Measurements from ENCODE around the gene CDH1. TPM values are rescaled to one million over a fixed set of nuclear protein-coding genes. Genes with fewer than 3 reads are reported as not detected.

The CDH1 gene
- total RNA-seq, 6 donors from 2014 or later: 99.5 to 174 (median 132) TPM

DNA sequence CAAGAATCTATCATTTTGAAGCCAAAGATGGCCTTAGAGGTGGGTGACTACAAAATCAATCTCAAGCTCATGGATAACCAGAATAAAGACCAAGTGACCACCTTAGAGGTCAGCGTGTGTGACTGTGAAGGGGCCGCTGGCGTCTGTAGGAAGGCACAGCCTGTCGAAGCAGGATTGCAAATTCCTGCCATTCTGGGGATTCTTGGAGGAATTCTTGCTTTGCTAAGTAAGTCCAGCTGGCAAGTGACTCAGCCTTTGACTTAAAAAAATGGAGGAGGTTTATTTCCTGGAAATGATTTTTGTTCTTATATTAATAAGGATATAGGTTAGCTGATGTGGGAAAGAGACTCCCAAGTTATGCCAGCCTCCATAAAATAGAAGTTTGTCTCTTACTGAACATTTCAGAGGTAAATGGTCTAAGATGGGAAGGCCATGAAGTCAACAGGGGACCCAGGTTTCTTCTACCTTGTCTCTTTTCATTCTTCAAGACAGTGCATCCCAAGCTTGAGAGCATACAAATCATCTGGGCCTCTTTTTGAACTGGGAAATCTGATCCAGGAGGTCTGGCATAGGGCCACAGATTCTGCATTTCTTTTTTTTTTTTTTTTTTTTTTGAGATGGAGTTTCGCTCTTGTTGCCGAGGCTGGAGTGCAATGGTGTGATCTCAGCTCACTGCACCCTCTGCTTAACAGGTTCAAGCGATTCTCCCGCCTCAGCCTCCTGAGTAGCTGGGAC is 86.5 kb downstream of the CDH1 start:
- Histone ChIP-seq H3K27ac (peak overlapping the region in 1 of 4 donors; percentile 48), H3K27me3 (no peaks in the 10 kb centered on the region), H3K4me3 (no peak overlapping the region), H3K36me3 (peaks cover 0 to 17% (median 3%) of the 10 kb centered on the region in 4 donors), H3K9me3 (no peaks in the 10 kb centered on the region), H3K4me1 (no peaks in the 10 kb centered on the region)
- whole genome bisulfite sequencing, 2 donors: 66 to 80% methylated on average over 6 to 8 of the region's 8 CpGs
- DNase-seq (no peak), ATAC-seq (ENCODE audit: low FRiP score in 2 of 2) (no peak)
- no peak for TF ChIP-seq POLR2A (IDR thresholded peaks at IDR 0.05)
- no peak for TF ChIP-seq CTCF (IDR thresholded peaks at IDR 0.05)
- TF ChIP-seq POLR2AphosphoS5 (IDR thresholded peaks at IDR 0.05): no peak
- no peak for TF ChIP-seq EP300 (IDR thresholded peaks at IDR 0.05)

GRCh38 chr16:68825427-68825826 is 88.3 kb downstream of the CDH1 start:
- Histone ChIP-seq H3K4me3 (no peak overlapping the region), H3K27ac (no peak overlapping the region), H3K36me3 (peaks cover 0 to 17% (median 8%) of the 10 kb centered on the region in 4 donors), H3K27me3 (no peaks in the 10 kb centered on the region), H3K9me3 (no peaks in the 10 kb centered on the region), H3K4me1 (no peaks in the 10 kb centered on the region)
- no peak for ATAC-seq (ENCODE audit: low FRiP score in 2 of 2)
- DNase-seq: no peak
- TF ChIP-seq POLR2A (IDR thresholded peaks at IDR 0.05): no peak
- no peak for TF ChIP-seq POLR2AphosphoS5 (IDR thresholded peaks at IDR 0.05)
- TF ChIP-seq EP300 (IDR thresholded peaks at IDR 0.05): no peak
- TF ChIP-seq CTCF (IDR thresholded peaks at IDR 0.05): no peak

- DNase-seq: no peak
- no peak for ATAC-seq (ENCODE audit: low FRiP score in 2 of 2)
- Histone ChIP-seq H3K27ac (no peak overlapping the region), H3K9me3 (no peaks in the 10 kb centered on the region), H3K4me1 (no peaks in the 10 kb centered on the region), H3K36me3 (peaks cover 0 to 17% (median 8%) of the 10 kb centered on the region in 4 donors), H3K27me3 (no peaks in the 10 kb centered on the region), H3K4me3 (no peak overlapping the region)
- TF ChIP-seq POLR2AphosphoS5 (IDR thresholded peaks at IDR 0.05): no peak
- no peak for TF ChIP-seq CTCF (IDR thresholded peaks at IDR 0.05)
- no peak for TF ChIP-seq EP300 (IDR thresholded peaks at IDR 0.05)
- no peak for TF ChIP-seq POLR2A (IDR thresholded peaks at IDR 0.05)
- WGBS, 2 donors: 86 to 87% methylated on average over 6 of the region's 6 CpGs
Measured at GRCh38 chr16:68826652-68827051, 89.6 kb downstream of the CDH1 start.

DNA sequence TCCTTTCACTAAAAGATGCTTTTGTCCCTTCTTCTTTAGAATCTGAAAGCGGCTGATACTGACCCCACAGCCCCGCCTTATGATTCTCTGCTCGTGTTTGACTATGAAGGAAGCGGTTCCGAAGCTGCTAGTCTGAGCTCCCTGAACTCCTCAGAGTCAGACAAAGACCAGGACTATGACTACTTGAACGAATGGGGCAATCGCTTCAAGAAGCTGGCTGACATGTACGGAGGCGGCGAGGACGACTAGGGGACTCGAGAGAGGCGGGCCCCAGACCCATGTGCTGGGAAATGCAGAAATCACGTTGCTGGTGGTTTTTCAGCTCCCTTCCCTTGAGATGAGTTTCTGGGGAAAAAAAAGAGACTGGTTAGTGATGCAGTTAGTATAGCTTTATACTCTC is 96.2 kb downstream of the CDH1 start:
- Histone ChIP-seq H3K9me3 (no peaks in the 10 kb centered on the region), H3K4me1 (peaks cover 0 to 6% (median 0%) of the 10 kb centered on the region in 4 donors), H3K4me3 (no peak overlapping the region), H3K27me3 (no peaks in the 10 kb centered on the region), H3K27ac (no peak overlapping the region), H3K36me3 (peaks cover 0 to 7% (median 4%) of the 10 kb centered on the region in 4 donors)
- DNase-seq (no peak), ATAC-seq (ENCODE audit: low FRiP score in 2 of 2) (no peak)
- no peak for TF ChIP-seq POLR2A (IDR thresholded peaks at IDR 0.05)
- no peak for TF ChIP-seq POLR2AphosphoS5 (IDR thresholded peaks at IDR 0.05)
- TF ChIP-seq CTCF (IDR thresholded peaks at IDR 0.05): no peak
- no peak for TF ChIP-seq EP300 (IDR thresholded peaks at IDR 0.05)
- 83 to 86% methylated on average over 14 of the region's 14 CpGs for WGBS, 2 donors

- ATAC-seq (ENCODE audit: low FRiP score in 2 of 2) (no peak), DNase-seq (no peak)
- Histone ChIP-seq H3K4me3 (no peak overlapping the region), H3K27ac (no peak overlapping the region), H3K36me3 (peaks cover 0 to 7% (median 0%) of the 10 kb centered on the region in 4 donors), H3K9me3 (no peaks in the 10 kb centered on the region), H3K4me1 (peaks cover 0 to 6% (median 0%) of the 10 kb centered on the region in 4 donors), H3K27me3 (no peaks in the 10 kb centered on the region)
- TF ChIP-seq POLR2AphosphoS5 (IDR thresholded peaks at IDR 0.05): no peak
- WGBS, 2 donors: 67 to 81% methylated on average over 1 of the region's 1 CpG
Measured at GRCh38 chr16:68834550-68834949, 97.5 kb downstream of the CDH1 start.
